Left ventricle myocardium inferior (tissue), 1 donor: ENCODE results near the gene CTH. TPM values are rescaled to one million over a fixed set of nuclear protein-coding genes. Genes with fewer than 3 reads are reported as not detected.

Source experiments
- DNase-seq: peaks from one replicate; pipeline ENCODE4 v3.0.0-alpha.2; 2020
- H3K27ac ChIP-seq: fragments of 200-600 bp; replicated peaks from 2 replicates; pipeline ENCODE4 v1.8.0; 2021
- H3K27me3 ChIP-seq: fragments of 200-600 bp; 2 replicates; pipeline ENCODE4 v1.8.0; 2021; ENCODE audit warnings: low read depth
- H3K36me3 ChIP-seq: fragments of 200-600 bp; 2 replicates; pipeline ENCODE4 v1.8.0; 2021
- H3K4me1 ChIP-seq: fragments of 200-600 bp; 2 replicates; pipeline ENCODE4 v1.8.0; 2021
- H3K4me3 ChIP-seq: fragments of 200-600 bp; 2 replicates; pipeline ENCODE4 v1.8.0; 2021; ENCODE audit warnings: mild to moderate bottlenecking, moderate library complexity
- H3K9me3 ChIP-seq: fragments of 200-600 bp; replicated peaks from 2 replicates; pipeline ENCODE4 v1.8.0; 2021
- CTCF ChIP-seq: fragments of 200-600 bp; IDR thresholded peaks from 2 replicates; pipeline ENCODE4 v1.8.0; 2021; ENCODE audit warnings: antibody characterized with exemption, mild to moderate bottlenecking, borderline replicate concordance
- intact Hi-C: fragments of 100-400 bp; cut with micrococcal nuclease; formaldehyde crosslinking; loops from one replicate; pipeline ENCODE4 v1.11.0; 2022
- total RNA-seq: library from RNA; stranded (reverse); fragmentation: NEBNext Ultra II Directional; extraction: Animal tissue kit (Norgen Biotek cat#: 25700); gene quantifications from one replicate; pipeline ENCODE4 v1.2.1, GENCODE V29; 2021
- donor health status: DM: no; HTN: yes; CAD: no; lungs with severe emphysema.

CTH gene
- total RNA-seq, 1 donor from 2014 or later: 0.91 TPM

DNA sequence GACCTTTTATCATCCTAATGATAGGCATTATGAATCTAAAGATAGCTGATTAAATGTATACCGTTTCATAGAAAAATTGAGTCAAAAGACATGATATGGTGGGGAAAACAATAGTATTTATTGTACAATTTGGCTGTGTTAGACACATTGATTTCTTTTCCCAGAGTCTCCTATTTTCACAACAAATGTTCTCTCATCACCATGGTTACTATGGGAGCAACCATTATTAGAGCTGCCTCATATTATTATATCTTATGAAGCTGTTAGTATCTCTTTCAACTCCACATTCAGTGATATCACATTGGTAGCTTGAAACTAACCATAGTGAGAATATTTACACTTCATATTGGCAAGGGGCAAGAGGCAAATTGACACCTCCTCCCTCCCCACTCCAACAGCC, 10.7 kb upstream of the CTH start:
- intact Hi-C loops: no loop called here
- Histone ChIP-seq H3K4me3 (no peak overlapping the region), H3K4me1 (no peaks in the 10 kb centered on the region), H3K27ac (no peak overlapping the region), H3K27me3 (no peaks in the 10 kb centered on the region), H3K36me3 (no peaks in the 10 kb centered on the region), H3K9me3 (no peaks in the 10 kb centered on the region)
- TF ChIP-seq CTCF: no peak
- no peak for DNase-seq

- no peak for TF ChIP-seq CTCF
- H3K4me3 ChIP-seq: no peak overlapping the region
- no peak overlapping the region for H3K27ac ChIP-seq
- H3K4me1 ChIP-seq: no peaks in the 10 kb centered on the region
- no peaks in the 10 kb centered on the region for H3K27me3 ChIP-seq
- H3K9me3 ChIP-seq: no peaks in the 10 kb centered on the region
- H3K36me3 ChIP-seq: no peaks in the 10 kb centered on the region
- intact Hi-C loops: no loop called here
- no peak for DNase-seq
Observed at GRCh38 chr1:70401974-70402373, 9.1 kb upstream of the CTH start.

DNA sequence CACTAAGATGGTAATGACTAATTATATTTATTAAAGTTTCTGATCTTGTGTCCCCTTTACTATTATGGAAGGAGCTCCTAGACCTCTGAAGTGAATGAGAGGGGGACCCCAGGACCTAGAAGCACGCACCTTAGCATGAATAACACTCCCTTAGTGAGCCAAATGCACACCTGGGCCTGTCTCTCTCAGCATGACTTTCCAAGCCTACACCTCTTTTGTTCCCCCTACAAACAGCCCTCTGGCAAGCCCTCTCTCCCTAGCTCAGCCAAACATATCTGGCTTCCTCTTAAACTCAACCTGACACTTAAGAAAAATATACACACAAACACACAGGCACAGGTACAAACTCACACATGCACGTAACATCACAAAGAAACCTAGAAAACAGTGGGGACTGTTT, 7.3 kb upstream of the CTH start:
- no peaks in the 10 kb centered on the region for H3K9me3 ChIP-seq
- no peaks in the 10 kb centered on the region for H3K36me3 ChIP-seq
- no peaks in the 10 kb centered on the region for H3K4me1 ChIP-seq
- DNase-seq: no peak
- intact Hi-C loops: no loop called here
- no peak overlapping the region for H3K4me3 ChIP-seq
- no peaks in the 10 kb centered on the region for H3K27me3 ChIP-seq
- TF ChIP-seq CTCF: no peak
- H3K27ac ChIP-seq: no peak overlapping the region

- Histone ChIP-seq H3K4me1 (peaks cover 10% of the 10 kb centered on the region), H3K27ac (no peak overlapping the region), H3K4me3 (no peak overlapping the region), H3K9me3 (no peaks in the 10 kb centered on the region), H3K36me3 (no peaks in the 10 kb centered on the region), H3K27me3 (no peaks in the 10 kb centered on the region)
- no peak for TF ChIP-seq CTCF
- intact Hi-C loops: no loop called here
- no peak for DNase-seq
Observed at GRCh38 chr1:70405780-70406416, 5.2 kb upstream of the CTH start.

DNA sequence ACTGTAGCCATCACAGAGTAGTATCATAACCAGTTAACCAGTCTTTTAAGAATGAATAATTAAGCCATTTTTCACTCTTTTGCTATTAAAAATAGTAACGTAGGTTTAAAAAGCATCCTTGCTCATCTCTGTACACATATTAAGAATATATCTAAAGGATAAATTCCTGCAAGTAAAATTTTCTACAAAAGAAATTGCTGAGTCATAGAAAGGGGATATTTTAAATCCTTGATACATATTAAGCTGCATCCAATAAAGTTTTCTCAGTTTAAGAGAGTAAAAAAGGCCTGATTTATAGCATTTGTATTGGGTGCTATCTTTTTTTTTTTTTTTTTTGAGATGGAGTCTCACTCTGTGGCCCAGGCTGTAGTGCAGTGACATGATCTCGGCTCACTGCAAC, 1.9 kb upstream of the CTH start:
- DNase-seq: no peak
- H3K27ac ChIP-seq: no peak overlapping the region
- no peak for TF ChIP-seq CTCF
- H3K4me1 ChIP-seq: peaks cover 28% of the 10 kb centered on the region
- H3K27me3 ChIP-seq: no peaks in the 10 kb centered on the region
- no peaks in the 10 kb centered on the region for H3K36me3 ChIP-seq
- no peak overlapping the region for H3K4me3 ChIP-seq
- intact Hi-C loops: no loop called here
- H3K9me3 ChIP-seq: no peaks in the 10 kb centered on the region
